Neural cell (in vitro differentiated cells): ENCODE measurements around the gene SPTB. TPM values are rescaled to one million over a fixed set of nuclear protein-coding genes. Genes with fewer than 3 reads are reported as not detected.

Experiments used
- H2AFZ ChIP-seq: fragments of 200-600, 300-800 bp; sonication (generic), shearing (Covaris generic); 2 replicates; pipeline ENCODE4 v1.6.0; 2014; ENCODE audit warnings: low read depth, mild to moderate bottlenecking, antibody characterized with exemption, low read length, moderate library complexity
- H3F3A ChIP-seq: fragments of 200-600 bp; shearing (Covaris generic); 2 replicates; pipeline ENCODE4 v1.6.1; 2016; ENCODE audit warnings: mild to moderate bottlenecking, moderate library complexity, mixed read lengths, antibody characterized with exemption, low read length; ENCODE audit not compliant: insufficient read depth, poor library complexity, severe bottlenecking
- H3K27ac ChIP-seq: fragments of 200-600, 300-800 bp; sonication (generic), shearing (Covaris generic); 2 replicates; pipeline ENCODE4 v1.5.1; 2014; ENCODE audit warnings: mild to moderate bottlenecking, low read length, moderate library complexity
- H3K27me3 ChIP-seq: fragments of 300-800, 200-600 bp; sonication (generic), shearing (Covaris generic); 2 replicates; pipeline ENCODE4 v1.6.0; 2014; ENCODE audit warnings: mild to moderate bottlenecking, low read depth, low read length, moderate library complexity; ENCODE audit not compliant: insufficient read depth
- H3K36me3 ChIP-seq: fragments of 300-800, 200-600 bp; sonication (generic), shearing (Covaris generic); 2 replicates; pipeline ENCODE4 v1.5.1; 2014; ENCODE audit warnings: mild to moderate bottlenecking, antibody characterized with exemption, low read length, moderate library complexity; ENCODE audit not compliant: insufficient read depth
- H3K4me2 ChIP-seq: fragments of 300-800, 200-600 bp; sonication (generic), shearing (Covaris generic); 2 replicates; pipeline ENCODE4 v1.6.0; 2014; ENCODE audit warnings: mild to moderate bottlenecking, low read length
- H3K4me3 ChIP-seq: fragments of 300-800, 200-600 bp; sonication (generic), shearing (Covaris generic); 2 replicates; pipeline ENCODE4 v1.5.1; 2014; ENCODE audit warnings: mild to moderate bottlenecking, low read length, moderate library complexity
- H3K79me2 ChIP-seq: fragments of 200-600 bp; shearing (Covaris generic); replicated peaks from 2 replicates; pipeline ENCODE4 v1.6.0; 2014; ENCODE audit warnings: mild to moderate bottlenecking, low read length, moderate library complexity; ENCODE audit not compliant: insufficient read depth
- H3K9ac ChIP-seq: fragments of 300-800, 200-600 bp; sonication (generic), shearing (Covaris generic); 2 replicates; pipeline ENCODE4 v1.6.1; 2016; ENCODE audit warnings: mild to moderate bottlenecking, low read length, mixed read lengths
- H3K9me2 ChIP-seq: fragments of 200-600 bp; shearing (Covaris generic); 2 replicates; pipeline ENCODE4 v1.6.1; 2016; ENCODE audit warnings: mild to moderate bottlenecking, low read length, mixed read lengths; ENCODE audit not compliant: insufficient read depth
- H3K9me3 ChIP-seq: fragments of 200-600, 300-800 bp; sonication (generic), shearing (Covaris generic); 2 replicates; pipeline ENCODE4 v1.6.1; 2016; ENCODE audit warnings: mild to moderate bottlenecking, mixed run types, low read length, moderate library complexity, mixed read lengths
- H4K20me1 ChIP-seq: fragments of 200-600 bp; shearing (Covaris generic); 2 replicates; pipeline ENCODE4 v1.6.1; 2016; ENCODE audit warnings: mild to moderate bottlenecking, mixed run types; ENCODE audit not compliant: insufficient read depth
- EP300 ChIP-seq: fragments of 450-650 bp; conservative IDR thresholded peaks from 2 replicates; pipeline ENCODE4 v1.6.1; 2014; ENCODE audit warnings: antibody characterized with exemption, mild to moderate bottlenecking, moderate library complexity; ENCODE audit not compliant: poor library complexity, severe bottlenecking
- EZH2 ChIP-seq: fragments of 200-600, 300-800 bp; shearing (Covaris generic), sonication (generic); IDR thresholded peaks from 2 replicates; pipeline ENCODE4 v1.6.1; 2014; ENCODE audit warnings: antibody characterized with exemption, low read length, borderline replicate concordance, mild to moderate bottlenecking; ENCODE audit not compliant: insufficient read depth, poor library complexity, severe bottlenecking
- MXI1 ChIP-seq: fragments of 450-650 bp; conservative IDR thresholded peaks from 2 replicates; pipeline ENCODE4 v1.6.1; 2014; ENCODE audit warnings: antibody characterized with exemption, mild to moderate bottlenecking; ENCODE audit not compliant: poor library complexity, severe bottlenecking
- POLR2AphosphoS5 ChIP-seq: IDR thresholded peaks from 2 replicates; pipeline ENCODE4 v1.6.1; 2012
- RAD21 ChIP-seq: fragments of 450-650 bp; conservative IDR thresholded peaks from 2 replicates; pipeline ENCODE4 v1.6.1; 2014; ENCODE audit warnings: antibody characterized with exemption, mild to moderate bottlenecking, moderate library complexity
- SMC3 ChIP-seq: fragments of 450-650 bp; conservative IDR thresholded peaks from 2 replicates; pipeline ENCODE4 v1.6.1; 2014; ENCODE audit warnings: antibody characterized with exemption, mild to moderate bottlenecking, moderate library complexity; ENCODE audit not compliant: poor library complexity
- TAF1 ChIP-seq: IDR thresholded peaks from 2 replicates; pipeline ENCODE4 v1.6.1; 2012; ENCODE audit warnings: low read depth
- polyA plus RNA-seq: library from polyadenylated mRNA; depleted of rRNA; stranded (reverse); fragments of >200 nt; gene quantifications from 2 replicates; pipeline ENCODE4 v1.2.3, GENCODE V29; 2014
- TF ChIP-seq, protein P1 (sequence below): fragments of 450-650 bp; IDR thresholded peaks from 2 replicates; pipeline ENCODE4 v1.5.1; 2014; ENCODE audit warnings: antibody characterized with exemption, mild to moderate bottlenecking, moderate library complexity; ENCODE audit not compliant: poor library complexity, severe bottlenecking
- TF ChIP-seq, protein P2 (sequence below): IDR thresholded peaks from 2 replicates; pipeline ENCODE4 v1.6.1; 2012; ENCODE audit warnings: borderline replicate concordance

The SPTB gene
- polyA plus RNA-seq, 1 donor from 2014 or later = 1.9 TPM

DNA sequence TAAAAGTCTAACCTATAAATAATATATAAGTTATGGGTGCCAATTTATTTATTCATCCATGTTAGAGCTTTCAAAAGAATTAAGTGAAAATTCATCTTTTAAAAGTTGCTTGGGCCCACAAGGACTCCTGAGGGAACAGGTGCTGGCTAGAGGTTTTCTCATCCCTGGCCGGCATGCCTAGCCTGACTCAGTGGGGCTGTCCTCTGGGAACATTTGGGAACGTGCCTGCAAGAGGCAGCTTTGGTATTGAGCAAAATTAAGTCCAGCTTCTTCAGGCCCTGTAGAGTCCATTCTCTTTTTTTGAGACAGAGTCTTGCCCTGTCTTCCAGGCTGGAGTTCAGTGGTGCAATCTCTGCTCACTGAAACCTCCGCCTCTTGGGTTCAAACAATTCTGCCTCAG, 44.7 kb downstream of the SPTB start:
- no peaks in the 10 kb centered on the region for H4K20me1 ChIP-seq
- no peaks in the 10 kb centered on the region for H3K79me2 ChIP-seq
- H3F3A ChIP-seq = no peaks in the 10 kb centered on the region
- TF ChIP-seq, protein P1, sequence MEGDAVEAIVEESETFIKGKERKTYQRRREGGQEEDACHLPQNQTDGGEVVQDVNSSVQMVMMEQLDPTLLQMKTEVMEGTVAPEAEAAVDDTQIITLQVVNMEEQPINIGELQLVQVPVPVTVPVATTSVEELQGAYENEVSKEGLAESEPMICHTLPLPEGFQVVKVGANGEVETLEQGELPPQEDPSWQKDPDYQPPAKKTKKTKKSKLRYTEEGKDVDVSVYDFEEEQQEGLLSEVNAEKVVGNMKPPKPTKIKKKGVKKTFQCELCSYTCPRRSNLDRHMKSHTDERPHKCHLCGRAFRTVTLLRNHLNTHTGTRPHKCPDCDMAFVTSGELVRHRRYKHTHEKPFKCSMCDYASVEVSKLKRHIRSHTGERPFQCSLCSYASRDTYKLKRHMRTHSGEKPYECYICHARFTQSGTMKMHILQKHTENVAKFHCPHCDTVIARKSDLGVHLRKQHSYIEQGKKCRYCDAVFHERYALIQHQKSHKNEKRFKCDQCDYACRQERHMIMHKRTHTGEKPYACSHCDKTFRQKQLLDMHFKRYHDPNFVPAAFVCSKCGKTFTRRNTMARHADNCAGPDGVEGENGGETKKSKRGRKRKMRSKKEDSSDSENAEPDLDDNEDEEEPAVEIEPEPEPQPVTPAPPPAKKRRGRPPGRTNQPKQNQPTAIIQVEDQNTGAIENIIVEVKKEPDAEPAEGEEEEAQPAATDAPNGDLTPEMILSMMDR = no peak
- TF ChIP-seq RAD21 (no peak), POLR2AphosphoS5 (no peak), MXI1 (no peak), EP300 (no peak), TAF1 (no peak), EZH2 (no peak), SMC3 (no peak)
- TF ChIP-seq, protein P2, sequence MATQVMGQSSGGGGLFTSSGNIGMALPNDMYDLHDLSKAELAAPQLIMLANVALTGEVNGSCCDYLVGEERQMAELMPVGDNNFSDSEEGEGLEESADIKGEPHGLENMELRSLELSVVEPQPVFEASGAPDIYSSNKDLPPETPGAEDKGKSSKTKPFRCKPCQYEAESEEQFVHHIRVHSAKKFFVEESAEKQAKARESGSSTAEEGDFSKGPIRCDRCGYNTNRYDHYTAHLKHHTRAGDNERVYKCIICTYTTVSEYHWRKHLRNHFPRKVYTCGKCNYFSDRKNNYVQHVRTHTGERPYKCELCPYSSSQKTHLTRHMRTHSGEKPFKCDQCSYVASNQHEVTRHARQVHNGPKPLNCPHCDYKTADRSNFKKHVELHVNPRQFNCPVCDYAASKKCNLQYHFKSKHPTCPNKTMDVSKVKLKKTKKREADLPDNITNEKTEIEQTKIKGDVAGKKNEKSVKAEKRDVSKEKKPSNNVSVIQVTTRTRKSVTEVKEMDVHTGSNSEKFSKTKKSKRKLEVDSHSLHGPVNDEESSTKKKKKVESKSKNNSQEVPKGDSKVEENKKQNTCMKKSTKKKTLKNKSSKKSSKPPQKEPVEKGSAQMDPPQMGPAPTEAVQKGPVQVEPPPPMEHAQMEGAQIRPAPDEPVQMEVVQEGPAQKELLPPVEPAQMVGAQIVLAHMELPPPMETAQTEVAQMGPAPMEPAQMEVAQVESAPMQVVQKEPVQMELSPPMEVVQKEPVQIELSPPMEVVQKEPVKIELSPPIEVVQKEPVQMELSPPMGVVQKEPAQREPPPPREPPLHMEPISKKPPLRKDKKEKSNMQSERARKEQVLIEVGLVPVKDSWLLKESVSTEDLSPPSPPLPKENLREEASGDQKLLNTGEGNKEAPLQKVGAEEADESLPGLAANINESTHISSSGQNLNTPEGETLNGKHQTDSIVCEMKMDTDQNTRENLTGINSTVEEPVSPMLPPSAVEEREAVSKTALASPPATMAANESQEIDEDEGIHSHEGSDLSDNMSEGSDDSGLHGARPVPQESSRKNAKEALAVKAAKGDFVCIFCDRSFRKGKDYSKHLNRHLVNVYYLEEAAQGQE = no peak
- no peak overlapping the region for H3K4me2 ChIP-seq
- no peak overlapping the region for H3K9ac ChIP-seq
- H3K4me3 ChIP-seq = no peak overlapping the region
- no peaks in the 10 kb centered on the region for H3K9me2 ChIP-seq
- no peak overlapping the region for H2AFZ ChIP-seq
- H3K36me3 ChIP-seq = no peaks in the 10 kb centered on the region
- no peaks in the 10 kb centered on the region for H3K27me3 ChIP-seq
- H3K9me3 ChIP-seq = no peaks in the 10 kb centered on the region
- H3K27ac ChIP-seq = no peak overlapping the region

DNA sequence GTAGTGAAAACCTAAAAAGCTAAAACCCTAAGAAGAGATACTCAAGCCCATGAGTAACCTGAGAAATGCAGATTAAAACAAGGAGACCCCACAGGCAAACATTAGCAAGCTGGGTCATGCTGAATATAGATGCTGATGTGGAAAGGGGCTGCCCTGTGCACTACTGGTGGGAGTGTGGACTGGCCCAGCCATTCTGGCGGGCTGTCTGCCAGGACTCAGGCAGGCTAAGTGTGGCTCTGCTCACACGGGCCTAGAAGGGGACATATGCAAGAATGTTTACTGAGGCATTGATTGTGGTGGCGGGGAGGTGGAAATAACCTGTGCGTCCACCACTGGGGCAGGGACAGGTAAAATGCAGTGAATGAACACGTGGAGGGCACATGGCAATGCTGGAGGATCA, 48.3 kb downstream of the SPTB start:
- no peaks in the 10 kb centered on the region for H3F3A ChIP-seq
- no peak overlapping the region for H3K27ac ChIP-seq
- H3K9ac ChIP-seq = no peak overlapping the region
- H3K9me2 ChIP-seq = no peaks in the 10 kb centered on the region
- no peaks in the 10 kb centered on the region for H3K79me2 ChIP-seq
- TF ChIP-seq RAD21 (no peak), EP300 (no peak)
- H3K4me3 ChIP-seq = no peak overlapping the region
- no peaks in the 10 kb centered on the region for H3K36me3 ChIP-seq
- no peaks in the 10 kb centered on the region for H3K9me3 ChIP-seq
- H2AFZ ChIP-seq = no peak overlapping the region
- H4K20me1 ChIP-seq = no peaks in the 10 kb centered on the region
- no peak overlapping the region for H3K4me2 ChIP-seq
- H3K27me3 ChIP-seq = no peaks in the 10 kb centered on the region

DNA sequence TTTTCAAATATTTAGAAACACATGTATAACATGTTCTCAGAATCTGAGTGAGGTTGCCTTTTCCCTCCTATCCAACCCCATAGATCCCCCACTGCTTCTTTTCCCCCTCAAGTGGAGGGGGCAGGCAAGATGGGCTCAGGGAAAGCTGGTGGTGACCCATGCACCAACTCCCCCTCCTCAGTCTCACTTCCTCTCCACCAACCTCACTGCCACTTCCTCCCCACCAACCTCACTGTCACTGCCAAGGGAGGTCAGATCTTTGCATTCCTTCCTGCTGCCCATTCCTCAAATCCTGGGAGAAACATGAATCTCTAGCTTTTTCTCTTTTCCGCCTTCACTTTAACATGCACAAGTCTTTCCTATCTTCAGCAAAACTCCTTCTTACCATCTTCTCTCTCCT, 48.7 kb downstream of the SPTB start:
- Histone ChIP-seq H3F3A (no peaks in the 10 kb centered on the region), H3K9ac (no peak overlapping the region), H2AFZ (no peak overlapping the region), H3K9me2 (no peaks in the 10 kb centered on the region), H3K9me3 (no peaks in the 10 kb centered on the region), H3K36me3 (no peaks in the 10 kb centered on the region), H3K79me2 (no peaks in the 10 kb centered on the region), H3K27ac (no peak overlapping the region), H3K4me2 (no peak overlapping the region), H3K4me3 (no peak overlapping the region), H4K20me1 (no peaks in the 10 kb centered on the region), H3K27me3 (no peaks in the 10 kb centered on the region)
- TF ChIP-seq MXI1 (no peak), TAF1 (no peak)
